Right forelimb (tissue), 1 donor: ENCODE measurements around the gene N4BP2L1.

Source experiments
- DNase-seq: peaks from one replicate; pipeline ENCODE4 v3.0.0-alpha.2; 2018

N4BP2L1 gene

DNA sequence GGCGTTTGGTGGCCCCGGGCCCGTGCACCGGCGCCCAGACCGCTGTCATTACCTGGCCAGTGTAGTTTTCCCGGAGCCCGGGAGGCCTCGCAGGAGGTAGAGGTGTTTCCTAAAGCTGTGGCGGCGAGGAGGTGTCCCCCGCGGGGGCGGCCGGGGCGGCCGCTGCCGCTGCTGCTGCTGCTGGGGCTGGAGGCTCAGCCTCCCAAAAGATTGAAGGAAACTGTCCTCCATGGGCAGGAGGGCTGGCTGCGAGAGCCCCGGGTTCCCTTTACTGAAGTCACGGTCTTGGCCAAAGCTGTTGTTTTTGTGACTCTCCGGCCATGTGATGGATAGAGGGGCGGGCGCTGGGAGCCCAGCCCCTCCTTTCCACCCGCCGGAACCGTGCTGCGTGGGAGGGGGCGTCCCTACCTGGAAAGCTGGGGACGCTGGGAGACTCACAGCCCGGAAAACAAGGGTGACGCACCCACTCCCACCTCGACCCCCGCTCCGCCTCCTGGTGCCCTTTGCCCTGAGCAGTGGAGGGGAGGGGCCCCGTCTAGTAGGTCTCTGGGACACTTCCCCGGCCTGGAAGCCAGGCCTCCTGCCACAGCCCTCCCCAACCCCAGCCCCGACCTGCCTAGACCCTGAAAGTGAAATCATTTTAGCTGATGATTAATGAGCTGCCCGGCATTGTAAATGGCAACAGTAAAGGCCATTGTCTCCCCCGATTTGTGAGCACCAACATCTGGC, at the start of gene N4BP2L1:
Gene N4BP2L1, minus strand, starts transcription at position 279 of the 729 bp plus-strand sequence. Its CDS starts 48 bp downstream, at position 231.
- peak; percentile 77 for DNase-seq

DNA sequence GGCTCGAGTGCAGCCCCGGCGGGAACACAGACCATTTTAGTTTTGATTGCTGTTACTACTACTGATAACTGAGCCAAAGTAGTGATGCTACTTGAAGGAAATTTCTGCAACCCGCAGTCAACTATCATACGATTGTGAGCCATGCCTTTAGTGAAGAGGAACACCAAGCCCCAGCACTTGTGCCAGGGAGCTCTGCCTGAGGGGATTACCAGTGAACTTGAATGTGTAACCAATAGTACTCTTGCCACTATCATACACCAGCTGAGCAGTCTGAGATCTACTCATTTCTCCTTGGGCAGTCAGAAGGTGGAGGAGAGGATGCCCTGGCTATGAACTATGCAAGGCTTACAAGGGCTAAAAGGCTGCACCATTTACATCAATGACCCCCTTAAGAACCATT, 49.0 kb upstream of the N4BP2L1 start:
- DNase-seq, result no peak

DNA sequence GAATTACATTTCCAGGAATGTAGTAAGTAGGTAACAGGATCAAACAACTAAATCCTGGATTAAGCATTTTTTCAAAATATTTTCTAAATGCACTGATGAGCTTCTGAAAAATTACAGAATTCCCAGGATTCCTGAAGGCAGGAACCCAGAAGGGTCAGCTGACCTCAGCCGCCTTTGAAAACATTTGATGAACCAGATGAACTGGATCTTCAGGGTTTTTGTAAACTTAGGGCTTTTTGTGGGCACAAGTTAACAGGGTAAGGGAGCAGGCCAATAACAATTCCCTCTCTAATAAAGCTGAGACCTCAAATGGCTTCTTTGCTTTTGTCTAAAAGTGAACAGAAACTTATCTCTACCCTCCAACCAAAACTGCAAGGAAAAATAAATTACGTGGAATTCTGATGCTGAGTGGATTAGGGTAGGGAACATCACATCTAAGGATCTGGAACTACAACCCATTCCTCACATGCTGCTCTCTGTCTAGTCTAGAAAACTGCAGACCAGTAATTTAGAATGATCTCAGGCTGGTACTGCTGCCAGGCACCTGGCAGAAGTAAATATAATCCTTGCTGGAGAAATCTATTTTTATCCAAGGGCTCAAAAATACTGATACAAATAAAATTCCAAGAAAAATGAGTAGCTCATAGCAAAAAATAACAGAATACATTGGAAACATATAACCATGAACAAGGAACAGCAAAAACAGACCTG, 48.2 kb upstream of the N4BP2L1 start:
- DNase-seq, result no peak

DNA sequence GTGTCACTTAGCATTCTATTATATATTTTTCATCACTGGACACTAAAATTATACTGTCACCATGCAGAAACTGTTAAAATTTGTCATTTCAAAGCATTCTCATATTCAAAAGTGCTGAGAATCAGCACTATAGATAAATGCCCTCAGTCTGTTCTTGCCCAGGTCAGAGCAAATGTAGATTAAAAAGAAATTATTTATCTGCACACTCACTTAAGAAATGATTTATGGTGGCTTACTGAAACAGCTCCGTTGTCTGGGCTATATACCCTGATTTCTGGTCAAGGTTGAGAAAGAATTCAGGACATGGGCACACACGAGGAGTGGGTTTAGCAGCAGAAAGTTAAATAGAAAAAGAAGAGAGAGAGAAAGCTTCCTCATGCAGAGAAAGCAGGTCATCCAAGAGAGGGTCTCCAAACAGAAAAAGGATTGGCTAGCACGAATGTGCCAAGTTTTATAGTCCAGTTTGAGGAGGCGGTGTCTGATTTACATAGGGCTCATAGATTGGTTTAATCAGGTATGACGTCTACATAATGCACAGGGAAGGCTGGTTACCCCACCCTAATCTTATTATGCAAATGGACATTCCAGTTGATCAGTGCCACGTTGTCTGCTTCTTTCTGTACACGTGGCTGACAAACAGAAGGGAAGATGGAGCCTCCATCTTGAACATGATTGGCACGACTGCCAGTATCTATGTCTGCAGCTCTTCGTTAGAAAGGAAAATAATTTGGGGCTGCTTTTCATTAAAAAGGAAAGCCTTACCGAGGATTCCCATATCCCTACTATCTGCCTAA, 47.3 kb upstream of the N4BP2L1 start:
- DNase-seq, result no peak

DNA sequence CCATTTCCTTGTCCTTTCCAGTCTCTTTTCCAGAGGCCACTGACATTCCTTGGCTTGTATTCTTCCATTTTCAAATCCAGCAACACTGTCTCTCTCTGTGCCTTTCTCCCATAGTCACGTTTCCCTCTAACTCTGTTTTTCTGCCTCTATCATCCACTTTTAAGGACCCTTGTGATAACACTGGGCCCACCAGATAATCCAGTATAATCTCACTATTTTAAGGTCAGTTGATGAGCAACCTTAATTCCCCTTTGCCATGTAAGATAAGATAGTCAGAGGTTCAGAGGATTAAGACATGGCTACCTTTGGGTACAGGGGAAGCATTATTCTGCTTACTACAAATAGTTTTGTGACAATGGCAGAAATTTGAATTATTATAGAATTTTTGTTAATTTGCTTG, 45.7 kb upstream of the N4BP2L1 start:
- no peak for DNase-seq

DNA sequence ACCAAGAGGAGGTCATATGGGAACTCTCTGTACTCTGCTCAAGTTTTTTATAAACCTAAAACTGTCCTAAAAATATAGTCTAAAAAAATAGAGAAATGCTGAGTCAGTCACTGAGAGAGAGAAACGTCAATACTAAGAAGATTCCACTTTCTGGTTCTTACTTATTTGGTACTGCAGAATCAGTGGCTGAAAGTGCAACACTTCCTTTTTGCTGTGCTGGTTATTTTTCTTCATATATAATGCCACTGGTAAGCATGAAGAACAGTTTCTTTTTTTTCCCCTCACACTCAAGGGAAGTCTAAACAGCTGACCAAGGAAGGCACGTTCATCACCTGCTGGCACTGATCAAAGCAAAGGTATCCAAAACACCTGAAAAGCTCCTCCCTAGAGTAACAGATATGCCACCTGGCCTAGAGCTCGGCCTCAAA, 44.3 kb upstream of the N4BP2L1 start:
- DNase-seq, result no peak

DNA sequence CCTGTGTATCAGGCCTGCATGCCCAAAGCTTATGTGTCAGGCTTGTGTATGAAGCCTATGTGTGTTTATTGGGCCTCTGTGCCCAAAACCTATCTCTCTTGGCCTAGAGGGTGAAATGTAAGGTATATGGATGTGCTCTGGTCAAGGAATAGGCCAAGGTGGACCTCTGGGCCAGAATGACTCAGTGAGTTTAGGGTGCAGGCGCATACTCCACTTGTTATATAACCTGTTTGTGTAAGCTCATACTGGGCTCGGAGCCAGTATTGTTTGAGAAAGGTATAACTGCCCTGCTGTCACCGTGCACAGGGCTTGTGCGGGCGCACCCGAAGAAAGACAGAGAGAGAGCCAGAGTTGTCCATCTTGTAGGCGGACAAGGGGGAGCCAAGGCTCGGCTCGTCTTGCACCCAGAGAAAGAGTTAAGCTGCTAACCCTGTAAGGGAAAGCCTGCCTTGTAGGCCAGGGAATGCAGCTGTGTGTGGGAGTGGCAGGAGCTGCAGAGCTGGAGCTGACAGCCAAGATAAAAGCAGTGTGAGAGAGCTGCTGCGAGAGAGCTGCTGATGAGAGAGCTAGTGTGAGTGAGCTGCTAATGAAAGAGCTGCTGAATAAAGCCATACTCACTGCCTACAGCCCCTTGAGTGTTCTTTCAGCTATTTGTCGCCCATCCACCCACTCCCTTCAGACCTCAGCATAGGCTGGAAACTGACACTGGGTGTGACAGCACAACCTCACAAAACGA, 43.4 kb upstream of the N4BP2L1 start:
- DNase-seq, result peak; percentile 50

DNA sequence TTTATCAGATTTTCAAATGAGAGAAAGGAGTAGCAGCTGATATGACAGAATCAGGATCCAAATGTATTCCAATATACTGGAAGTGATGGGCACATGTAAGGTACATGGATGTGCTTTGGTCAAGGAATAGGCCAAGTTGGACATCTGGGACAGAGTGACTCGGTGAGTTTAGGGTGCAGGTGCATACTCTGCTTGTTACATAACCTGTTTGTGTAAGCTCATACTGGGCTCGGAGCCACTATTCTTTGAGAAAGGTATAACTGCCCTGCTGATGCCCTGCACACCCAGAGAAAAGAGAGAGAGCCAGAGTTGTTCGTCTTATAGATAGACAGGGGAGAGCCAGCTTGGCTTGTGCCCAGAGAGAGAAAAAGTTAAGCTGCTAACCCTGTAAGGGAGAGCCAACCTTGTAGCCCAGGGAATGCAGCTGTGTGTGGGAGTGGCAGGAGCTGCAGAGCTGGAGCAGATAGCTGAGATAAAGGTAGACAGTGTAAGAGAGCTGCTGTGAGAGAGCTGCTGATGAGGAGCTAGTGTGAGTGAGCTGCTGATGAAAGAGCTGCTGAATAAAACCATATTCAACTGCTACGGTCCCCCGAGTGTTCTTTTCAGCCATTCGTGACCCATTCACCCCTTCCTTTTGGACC, 40.7 kb upstream of the N4BP2L1 start:
- DNase-seq, result no peak

DNA sequence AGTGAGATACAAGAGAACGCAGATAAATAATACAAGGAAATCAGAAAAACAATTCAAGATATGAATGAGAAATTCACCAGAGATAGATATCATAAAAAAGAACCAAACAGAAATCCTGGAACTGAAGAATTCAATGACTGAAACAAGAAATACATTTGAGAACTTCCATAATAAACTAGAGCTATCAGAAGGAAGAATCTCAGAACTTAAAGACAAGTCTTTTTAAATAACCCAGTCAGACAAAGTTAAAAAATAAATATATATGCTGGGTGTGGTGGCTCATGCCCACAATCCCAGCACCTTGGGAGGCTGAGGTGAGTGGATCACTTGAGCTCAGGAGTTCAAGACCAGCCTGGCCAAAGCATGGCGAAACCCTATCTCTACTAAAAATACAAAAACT, 28.7 kb upstream of the N4BP2L1 start:
- no peak for DNase-seq

DNA sequence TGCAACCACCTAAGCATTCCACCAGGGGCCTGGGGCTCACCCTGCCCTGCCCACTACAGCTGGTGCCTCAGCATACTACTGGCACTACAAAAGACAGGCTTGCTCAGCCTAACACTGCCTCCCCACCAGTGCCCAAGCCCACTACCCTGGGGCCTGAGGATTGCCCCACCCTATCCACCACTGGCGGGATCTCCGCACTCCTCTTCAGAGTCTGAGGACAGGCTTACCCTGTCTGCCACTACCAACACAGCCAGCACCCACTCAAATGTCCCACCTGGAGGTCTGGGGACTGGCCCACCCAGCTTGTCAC, 27.6 kb upstream of the N4BP2L1 start:
- no peak for DNase-seq

DNA sequence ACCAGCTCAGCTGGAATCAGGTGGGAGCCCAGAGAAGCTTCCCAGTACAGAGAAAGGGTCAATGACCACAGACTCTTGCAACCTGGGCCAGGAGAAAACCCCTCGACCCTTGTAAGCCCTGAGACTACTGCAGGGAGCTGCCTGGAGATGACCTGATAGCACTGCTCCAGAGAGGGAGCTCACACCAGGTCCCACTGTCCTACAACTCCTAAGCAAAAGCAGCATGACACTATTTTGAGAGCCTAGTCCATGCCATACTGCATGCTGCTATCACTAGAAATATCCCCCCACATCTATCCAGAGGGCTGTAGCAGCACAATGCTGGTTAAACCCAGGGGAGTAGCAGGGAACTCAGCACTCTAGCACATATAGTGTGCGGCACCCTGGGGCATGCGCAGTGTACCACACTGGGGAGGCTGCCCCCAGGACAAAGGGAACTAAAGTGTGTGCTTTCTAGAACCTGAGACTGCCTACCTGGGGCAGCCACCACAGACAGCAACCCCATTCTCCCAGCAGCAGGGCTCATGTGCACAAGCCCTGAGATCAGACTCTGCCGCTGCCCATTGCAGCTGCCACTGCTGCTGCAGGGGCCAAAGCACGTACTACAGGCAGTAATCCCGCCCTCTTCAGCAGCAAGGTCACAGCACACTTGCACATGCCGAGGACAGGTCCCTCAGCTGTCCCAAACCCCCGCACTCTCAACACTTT, 27.1 kb upstream of the N4BP2L1 start:
- no peak for DNase-seq

DNA sequence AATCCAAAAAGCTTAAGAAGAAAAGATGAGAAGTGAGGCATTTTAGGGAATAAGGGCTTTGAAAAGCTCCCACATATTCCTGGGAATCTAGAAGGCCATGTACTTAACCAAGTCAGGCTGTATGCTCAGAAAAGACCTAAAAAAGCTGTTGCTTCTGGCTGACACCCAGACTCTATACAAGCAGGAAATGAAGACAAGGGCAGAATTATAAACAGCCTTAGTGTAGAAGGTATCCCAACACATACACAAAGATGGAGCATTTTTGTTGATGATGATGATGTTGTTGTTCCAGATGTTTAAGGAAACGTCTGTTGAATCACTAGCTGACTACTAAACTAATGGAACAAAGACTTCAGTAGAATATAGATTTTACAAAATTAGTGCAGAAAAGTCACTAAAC, 26.1 kb upstream of the N4BP2L1 start:
- no peak for DNase-seq

DNA sequence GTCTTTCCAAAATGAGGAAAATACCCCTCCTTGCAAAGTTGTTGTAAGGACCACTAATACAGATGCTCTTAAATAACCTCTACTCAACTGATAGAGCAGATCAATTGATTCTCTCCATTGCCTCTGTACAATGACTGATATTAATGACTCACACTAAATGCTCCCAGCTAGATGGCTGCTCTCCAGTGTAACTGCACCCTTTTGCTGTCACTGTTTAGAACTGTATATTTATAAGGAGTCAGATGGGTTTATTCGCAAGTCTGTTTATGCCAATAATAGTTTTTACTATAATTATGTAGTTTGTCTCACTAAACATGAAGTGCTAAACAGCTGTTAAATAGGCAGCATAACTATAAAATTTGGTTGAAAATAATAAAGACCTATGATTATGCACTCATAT, 21.0 kb upstream of the N4BP2L1 start:
- DNase-seq, result no peak

DNA sequence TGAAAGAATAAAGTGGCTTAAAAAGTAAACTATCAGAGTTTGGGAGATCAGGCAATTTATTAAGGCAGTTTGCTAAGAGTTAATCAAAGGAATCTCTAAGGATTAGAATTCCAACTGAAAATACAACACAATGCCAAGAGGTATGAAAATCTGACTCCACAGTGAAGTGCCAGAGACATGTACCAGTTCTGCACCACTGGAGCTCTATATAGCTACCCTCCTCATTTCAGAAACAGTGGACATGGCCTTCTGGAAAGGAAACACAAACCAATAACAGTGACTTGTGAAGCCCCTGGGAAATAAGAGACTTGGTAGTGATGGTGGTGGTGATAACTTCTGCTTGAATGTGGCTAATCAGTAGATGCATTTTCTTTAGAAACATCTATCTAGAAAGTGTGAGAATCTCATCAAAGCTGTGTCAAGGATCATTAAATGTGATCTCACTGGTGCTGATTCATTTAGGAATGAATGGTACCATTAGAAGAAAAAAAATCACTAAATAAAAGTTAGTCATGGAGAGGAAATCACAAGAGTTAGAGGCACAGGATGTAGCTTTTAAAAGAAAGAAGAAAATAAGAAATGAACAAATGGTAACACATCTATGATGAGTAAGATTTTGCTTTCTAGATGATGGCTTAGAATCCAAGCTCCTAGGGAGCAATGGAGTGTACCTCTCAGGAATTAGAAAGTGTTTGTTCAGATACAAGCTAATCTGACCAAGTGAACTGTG, 20.1 kb upstream of the N4BP2L1 start:
- no peak for DNase-seq

DNA sequence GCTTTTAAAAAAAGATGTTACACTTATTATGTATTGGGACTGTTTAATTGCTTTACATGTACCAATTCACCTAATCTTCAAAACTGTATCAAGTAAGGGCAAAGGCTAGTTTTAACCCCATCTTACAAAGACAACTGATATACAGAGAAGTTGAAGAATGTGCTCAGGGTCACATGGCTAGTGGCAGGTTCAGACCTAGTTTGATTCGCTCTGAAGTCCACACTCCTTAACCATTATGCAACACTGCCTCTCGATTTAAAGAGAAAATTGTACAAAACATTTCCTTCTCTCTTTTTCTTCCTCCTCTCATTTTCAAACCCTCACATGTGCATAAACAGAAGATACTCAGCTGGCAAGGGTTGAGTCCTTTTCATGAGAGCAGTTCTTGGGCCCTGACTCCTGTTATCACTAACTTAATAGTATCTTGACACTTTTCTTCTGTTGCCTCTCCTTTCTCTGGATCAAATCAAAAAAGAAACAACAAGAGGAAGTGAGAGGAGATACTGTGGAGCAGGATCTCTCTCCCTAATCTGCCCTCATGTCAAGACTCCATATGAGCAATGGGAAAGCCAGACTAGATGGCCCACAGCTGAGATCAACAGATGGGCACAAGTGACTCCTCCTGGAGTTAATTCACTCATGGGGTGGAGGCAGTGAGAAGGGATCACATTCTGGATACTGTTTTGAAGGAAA, 19.0 kb upstream of the N4BP2L1 start:
- DNase-seq, result no peak

DNA sequence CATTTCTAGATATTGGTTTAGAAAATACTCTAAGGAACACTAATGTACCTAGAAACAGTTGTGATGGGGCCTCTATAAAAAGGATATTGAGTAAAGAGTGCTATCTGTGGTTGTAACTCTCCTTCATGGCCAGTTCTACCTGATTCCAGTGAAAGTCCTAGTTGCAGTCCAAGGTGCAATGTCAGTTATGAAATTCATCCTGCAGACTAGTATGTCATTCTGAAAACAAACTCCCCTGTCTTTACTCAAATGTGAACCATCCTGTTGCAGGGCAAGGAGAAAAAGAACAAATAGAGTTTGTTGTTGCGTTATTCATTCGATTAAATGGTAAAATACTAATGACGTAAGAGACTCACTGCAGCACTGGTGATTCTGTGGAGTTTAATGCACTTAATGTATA, 18.3 kb upstream of the N4BP2L1 start:
- no peak for DNase-seq

DNA sequence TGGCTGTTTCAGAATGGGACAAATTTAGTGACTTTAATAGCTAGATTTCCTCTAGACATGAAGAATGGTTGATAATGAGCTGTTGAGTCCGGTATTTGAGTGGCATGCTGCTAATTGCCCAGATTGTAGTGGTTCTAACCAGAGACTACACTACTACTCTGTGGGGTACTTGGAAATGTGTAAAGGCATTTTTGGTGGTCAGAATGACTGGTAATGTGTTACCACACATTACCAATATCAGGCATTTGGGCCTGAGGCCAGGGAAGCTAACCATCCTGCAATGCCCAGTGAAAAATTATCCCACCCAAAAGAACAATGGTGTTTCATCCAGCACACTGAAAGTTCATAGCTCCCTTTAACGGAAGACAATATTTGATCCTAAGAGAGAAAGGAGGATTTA, 17.5 kb upstream of the N4BP2L1 start:
- no peak for DNase-seq

DNA sequence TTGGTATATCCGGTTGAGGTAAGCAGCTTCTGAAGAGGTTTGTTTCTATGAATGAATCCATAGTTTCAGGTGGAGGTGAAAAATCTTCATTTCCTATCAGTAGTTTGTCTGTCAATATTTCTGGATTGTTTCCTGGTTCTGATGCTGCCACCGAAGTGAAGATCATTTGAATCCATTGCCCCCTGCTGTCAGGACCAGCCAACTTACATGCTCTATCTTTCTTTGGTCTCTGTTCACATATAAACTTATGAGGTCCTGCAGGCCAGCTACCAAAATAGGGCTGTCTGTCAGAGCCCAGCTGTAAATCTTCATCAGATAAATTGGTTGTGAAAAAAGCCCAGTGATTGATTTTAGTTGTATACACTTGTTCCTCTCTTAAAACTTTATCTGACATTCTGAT, 15.2 kb upstream of the N4BP2L1 start:
- DNase-seq, result no peak

DNA sequence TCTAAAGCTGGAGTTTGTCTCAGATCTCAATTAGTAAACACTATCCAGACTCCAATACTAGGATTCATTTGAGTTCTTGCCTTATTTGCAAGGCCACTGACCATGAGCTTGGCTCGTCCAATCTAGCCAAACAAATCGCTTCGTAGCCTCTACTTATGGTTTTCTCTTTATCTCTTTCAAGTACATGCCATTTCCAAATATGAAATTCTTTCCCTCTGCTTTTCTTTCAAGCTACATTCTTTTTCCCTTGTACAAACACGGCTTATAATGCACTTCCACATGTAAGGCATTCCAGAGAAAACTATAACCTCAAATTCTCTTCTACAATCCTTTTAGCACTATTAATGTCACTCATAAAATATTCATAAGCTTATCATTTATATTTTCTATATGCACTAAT, 10.9 kb upstream of the N4BP2L1 start:
- no peak for DNase-seq

DNA sequence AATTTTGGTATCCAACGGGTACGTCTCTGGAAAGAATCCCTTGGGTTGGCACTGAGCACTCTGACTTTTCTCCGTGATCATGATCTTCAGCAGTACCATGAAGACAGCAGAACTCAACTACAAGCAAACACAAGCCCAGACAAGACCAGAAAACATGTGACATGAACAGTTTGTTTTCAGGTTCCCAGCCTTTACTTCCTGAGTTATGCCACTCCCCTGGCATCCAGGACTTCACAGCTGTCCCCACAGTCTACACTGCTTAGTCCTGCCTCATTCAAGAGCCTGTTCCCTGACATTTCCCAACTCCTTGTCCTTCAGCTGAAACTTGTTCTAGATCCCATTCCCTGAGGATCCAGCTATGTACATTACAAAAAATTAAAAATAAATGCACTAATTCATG, 4.9 kb upstream of the N4BP2L1 start:
- DNase-seq, result no peak

DNA sequence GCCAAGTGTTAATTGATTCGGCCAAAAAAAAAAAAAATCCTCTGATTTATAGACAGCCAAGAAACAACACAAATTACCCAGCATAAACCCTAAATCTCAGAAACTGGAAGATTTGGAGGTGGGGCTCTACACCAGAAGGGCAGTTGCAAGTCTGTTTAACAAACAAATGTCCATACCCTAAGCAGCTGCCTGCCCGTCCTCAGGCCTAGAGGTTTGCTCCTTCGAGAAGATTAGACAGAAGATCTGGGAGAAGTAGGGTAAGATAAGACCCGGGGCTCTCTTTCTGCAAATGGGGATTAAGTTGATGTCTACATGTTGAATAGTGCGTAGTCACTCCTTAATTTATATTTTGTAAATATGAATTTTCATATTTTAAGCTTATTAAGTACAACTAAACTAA, 3.4 kb upstream of the N4BP2L1 start:
- no peak for DNase-seq
